HepG2 (cell line): Measurements from ENCODE around the gene SLCO4A1. TPM values are rescaled to one million over a fixed set of nuclear protein-coding genes. Genes with fewer than 3 reads are reported as not detected.

ENCODE experiments used
- ARNTL ChIP-seq: sonication (generic); formaldehyde crosslinking; IDR thresholded peaks from 2 replicates; pipeline ENCODE4 v1.4.0; 2020; ENCODE audit warnings: mild to moderate bottlenecking, missing genetic modification reagents
- CCAR2 ChIP-seq: fragments of 200-400 bp; formaldehyde crosslinking; optimal IDR thresholded peaks from 2 replicates; pipeline ENCODE3; 2018; ENCODE audit warnings: low read depth, mild to moderate bottlenecking, low read length, moderate library complexity
- CHCHD3 ChIP-seq: sonication (generic); formaldehyde crosslinking; IDR thresholded peaks from 2 replicates; pipeline ENCODE4 v1.8.0; 2022; ENCODE audit warnings: mild to moderate bottlenecking, missing genetic modification reagents, moderate library complexity
- FLYWCH1 ChIP-seq: sonication (generic); formaldehyde crosslinking; IDR thresholded peaks from 2 replicates; pipeline ENCODE4 v1.8.1; 2023; ENCODE audit warnings: mild to moderate bottlenecking, missing genetic modification reagents
- MED13 ChIP-seq: sonication (generic); formaldehyde crosslinking; IDR thresholded peaks from 2 replicates; pipeline ENCODE4 v1.5.0; 2020; ENCODE audit warnings: missing genetic modification reagents
- NR1H2 ChIP-seq: sonication (generic); formaldehyde crosslinking; IDR thresholded peaks from 2 replicates; pipeline ENCODE4 v1.8.1; 2022; ENCODE audit warnings: low read depth, missing genetic modification reagents, borderline replicate concordance
- SRSF1 ChIP-seq: fragments of 200-400 bp; formaldehyde crosslinking; optimal IDR thresholded peaks from 2 replicates; pipeline ENCODE3; 2017; ENCODE audit warnings: mild to moderate bottlenecking, low read depth, low read length, moderate library complexity
- U2AF1 ChIP-seq: fragments of 200-400 bp; formaldehyde crosslinking; optimal IDR thresholded peaks from 2 replicates; pipeline ENCODE3; 2017; ENCODE audit warnings: mild to moderate bottlenecking, low read depth, low read length
- ZBTB8A ChIP-seq: sonication (generic); formaldehyde crosslinking; IDR thresholded peaks from 2 replicates; pipeline ENCODE4 v1.4.0; 2020; ENCODE audit warnings: mild to moderate bottlenecking, low read depth, missing genetic modification reagents, borderline replicate concordance
- ZEB1 ChIP-seq: IDR thresholded peaks from 2 replicates; pipeline ENCODE4 v1.6.1; 2012; ENCODE audit warnings: mild to moderate bottlenecking, low read depth, inconsistent platforms; ENCODE audit not compliant: insufficient replicate concordance
- ZNF101 ChIP-seq: sonication (generic); formaldehyde crosslinking; IDR thresholded peaks from 2 replicates; pipeline ENCODE4 v1.4.0; 2020; ENCODE audit warnings: mild to moderate bottlenecking, low read depth, missing genetic modification reagents, borderline replicate concordance
- ZNF180 ChIP-seq: sonication (generic); formaldehyde crosslinking; IDR thresholded peaks from 2 replicates; pipeline ENCODE4 v1.4.0; 2020; ENCODE audit warnings: low read depth, missing genetic modification reagents, borderline replicate concordance
- ZNF251 ChIP-seq: sonication (generic); formaldehyde crosslinking; IDR thresholded peaks from 2 replicates; pipeline ENCODE4 v1.9.0; 2021; ENCODE audit warnings: mild to moderate bottlenecking, missing genetic modification reagents
- ZNF343 ChIP-seq: sonication (generic); formaldehyde crosslinking; IDR thresholded peaks from 2 replicates; pipeline ENCODE4 v1.4.0; 2020; ENCODE audit warnings: mild to moderate bottlenecking, missing genetic modification reagents
- ZNF350 ChIP-seq: sonication (generic); formaldehyde crosslinking; IDR thresholded peaks from 2 replicates; pipeline ENCODE4 v1.4.0; 2020; ENCODE audit warnings: mild to moderate bottlenecking, low read depth, missing genetic modification reagents, borderline replicate concordance
- polyA plus RNA-seq, 8 experiments: library from polyadenylated mRNA; depleted of rRNA in 3 of 8; stranded (reverse) in 7 of 8; unstranded in 1 of 8; fragments of >200 nt; fragmentation: Illumina TruSeq in 4 of 8; extraction: Trizol in 4 of 8; gene quantifications; 2 replicates each; pipeline versions ENCODE4 v1.2.1 to v1.2.3, GENCODE V29; 2011 to 2016; ENCODE audit warnings: low read depth in 4 of 8, missing spikeins in 1 of 8, mixed read lengths in 1 of 8; ENCODE audit not compliant: insufficient read depth in 1 of 8
- total RNA-seq, 5 experiments: library from RNA; depleted of rRNA; stranded (reverse); fragments of >200 nt; fragmentation: Illumina TruSeq; extraction: Trizol; gene quantifications; 2 replicates each; pipeline ENCODE4 v1.2.3, GENCODE V29; 2016; ENCODE audit warnings: low read depth in 1 of 5
- TF ChIP-seq, protein P1 (sequence below): sonication (generic); formaldehyde crosslinking; conservative IDR thresholded peaks from 2 replicates; pipeline ENCODE4 v1.8.1; 2023; ENCODE audit warnings: missing genetic modification reagents
- TF ChIP-seq, protein P2 (sequence below): sonication (generic); formaldehyde crosslinking; IDR thresholded peaks from 2 replicates; pipeline ENCODE4 v1.5.1; 2020; ENCODE audit warnings: missing genetic modification reagents, mild to moderate bottlenecking, borderline replicate concordance

SLCO4A1 gene
- total and polyA plus RNA-seq, 2 of the 13 experiments (the other 11 are each of a cell fraction or from before 2014, with no cell fraction given), result 55.5 to 112 TPM

DNA sequence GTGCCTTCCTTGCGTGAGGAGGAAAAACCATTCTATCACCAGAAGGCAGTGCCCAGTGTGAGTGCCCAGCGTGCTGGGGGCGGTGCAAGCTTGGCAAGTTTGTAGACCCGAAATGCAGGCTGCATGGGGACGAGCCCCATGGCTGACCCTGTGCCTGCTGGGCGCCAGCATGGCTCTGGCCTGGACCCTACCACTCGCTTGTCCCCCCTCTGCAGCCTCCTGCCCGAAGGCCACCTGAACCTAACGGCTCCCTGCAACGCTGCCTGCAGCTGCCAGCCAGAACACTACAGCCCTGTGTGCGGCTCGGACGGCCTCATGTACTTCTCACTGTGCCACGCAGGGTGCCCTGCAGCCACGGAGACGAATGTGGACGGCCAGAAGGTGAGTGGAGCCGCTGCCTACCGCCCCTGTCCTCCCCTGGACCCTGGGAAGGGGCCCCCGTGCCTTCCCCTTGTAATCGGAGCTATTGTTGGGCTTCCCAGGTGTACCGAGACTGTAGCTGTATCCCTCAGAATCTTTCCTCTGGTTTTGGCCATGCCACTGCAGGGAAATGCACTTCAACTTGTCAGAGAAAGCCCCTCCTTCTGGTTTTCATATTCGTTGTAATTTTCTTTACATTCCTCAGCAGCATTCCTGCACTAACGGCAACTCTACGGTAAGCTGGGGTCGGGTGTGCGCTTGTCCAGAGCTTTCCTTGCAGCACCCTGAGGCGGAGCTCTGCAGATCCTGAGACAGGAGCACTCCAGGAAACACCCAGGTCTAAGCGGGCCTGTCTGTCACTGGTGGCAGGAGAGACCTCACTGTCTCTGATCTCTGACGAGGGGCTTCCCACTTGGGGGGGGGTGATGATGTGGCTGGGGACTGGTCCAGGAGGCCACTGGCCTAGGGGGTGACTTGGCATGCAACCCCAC lies 25.5 kb downstream of the SLCO4A1 start (continued):
- TF ChIP-seq, protein P1, sequence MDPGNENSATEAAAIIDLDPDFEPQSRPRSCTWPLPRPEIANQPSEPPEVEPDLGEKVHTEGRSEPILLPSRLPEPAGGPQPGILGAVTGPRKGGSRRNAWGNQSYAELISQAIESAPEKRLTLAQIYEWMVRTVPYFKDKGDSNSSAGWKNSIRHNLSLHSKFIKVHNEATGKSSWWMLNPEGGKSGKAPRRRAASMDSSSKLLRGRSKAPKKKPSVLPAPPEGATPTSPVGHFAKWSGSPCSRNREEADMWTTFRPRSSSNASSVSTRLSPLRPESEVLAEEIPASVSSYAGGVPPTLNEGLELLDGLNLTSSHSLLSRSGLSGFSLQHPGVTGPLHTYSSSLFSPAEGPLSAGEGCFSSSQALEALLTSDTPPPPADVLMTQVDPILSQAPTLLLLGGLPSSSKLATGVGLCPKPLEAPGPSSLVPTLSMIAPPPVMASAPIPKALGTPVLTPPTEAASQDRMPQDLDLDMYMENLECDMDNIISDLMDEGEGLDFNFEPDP (CRISPR knock-in tag), result no peak
- TF ChIP-seq ARNTL, result no peak
- TF ChIP-seq, protein P2, sequence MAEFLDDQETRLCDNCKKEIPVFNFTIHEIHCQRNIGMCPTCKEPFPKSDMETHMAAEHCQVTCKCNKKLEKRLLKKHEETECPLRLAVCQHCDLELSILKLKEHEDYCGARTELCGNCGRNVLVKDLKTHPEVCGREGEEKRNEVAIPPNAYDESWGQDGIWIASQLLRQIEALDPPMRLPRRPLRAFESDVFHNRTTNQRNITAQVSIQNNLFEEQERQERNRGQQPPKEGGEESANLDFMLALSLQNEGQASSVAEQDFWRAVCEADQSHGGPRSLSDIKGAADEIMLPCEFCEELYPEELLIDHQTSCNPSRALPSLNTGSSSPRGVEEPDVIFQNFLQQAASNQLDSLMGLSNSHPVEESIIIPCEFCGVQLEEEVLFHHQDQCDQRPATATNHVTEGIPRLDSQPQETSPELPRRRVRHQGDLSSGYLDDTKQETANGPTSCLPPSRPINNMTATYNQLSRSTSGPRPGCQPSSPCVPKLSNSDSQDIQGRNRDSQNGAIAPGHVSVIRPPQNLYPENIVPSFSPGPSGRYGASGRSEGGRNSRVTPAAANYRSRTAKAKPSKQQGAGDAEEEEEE (CRISPR knock-in tag), result peak; percentile 79; the same call in 1 of the 2 replicates
- TF ChIP-seq MED13, result 0 out of 2 replicates have a peak, but pooled peaks have one; percentile 12
- TF ChIP-seq CCAR2, result no peak
- peak; percentile 73 for TF ChIP-seq U2AF1
- TF ChIP-seq ZNF180 (CRISPR knock-in tag), result no peak
- no peak for TF ChIP-seq ZEB1
- 0 out of 2 replicates have a peak, but pooled peaks have one; percentile 15 for TF ChIP-seq ZNF251 (CRISPR knock-in tag)
- TF ChIP-seq FLYWCH1, result peak; percentile 16; the same call in 1 of the 2 replicates
- no peak for TF ChIP-seq CHCHD3 (CRISPR knock-in tag)
- no peak for TF ChIP-seq ZNF101 (CRISPR knock-in tag)
- no peak for TF ChIP-seq NR1H2 (CRISPR knock-in tag)
- TF ChIP-seq SRSF1, result peak; percentile 37
- 0 out of 2 replicates have a peak, but pooled peaks have one; percentile 33 for TF ChIP-seq ZBTB8A
- no peak for TF ChIP-seq ZNF350 (CRISPR knock-in tag)
- peak; percentile 77; the same call in 1 of the 2 replicates for TF ChIP-seq ZNF343
